GM18873 (cell line): ENCODE measurements around the gene PPFIBP1.
"Not testable (repeated sequence)": the region's sequence is repeated elsewhere in the genome, so short reads cannot be mapped to it uniquely, and the experiment has no call there.

Source experiments
- ATAC-seq: cut with Tn5 transposase; IDR thresholded peaks from one replicate; pipeline ENCODE4 v1.9.1; 2021; ENCODE audit warnings: mild to moderate bottlenecking, moderate library complexity, moderate number of reproducible peaks; ENCODE audit not compliant: unreplicated experiment, low FRiP score

The PPFIBP1 gene

DNA sequence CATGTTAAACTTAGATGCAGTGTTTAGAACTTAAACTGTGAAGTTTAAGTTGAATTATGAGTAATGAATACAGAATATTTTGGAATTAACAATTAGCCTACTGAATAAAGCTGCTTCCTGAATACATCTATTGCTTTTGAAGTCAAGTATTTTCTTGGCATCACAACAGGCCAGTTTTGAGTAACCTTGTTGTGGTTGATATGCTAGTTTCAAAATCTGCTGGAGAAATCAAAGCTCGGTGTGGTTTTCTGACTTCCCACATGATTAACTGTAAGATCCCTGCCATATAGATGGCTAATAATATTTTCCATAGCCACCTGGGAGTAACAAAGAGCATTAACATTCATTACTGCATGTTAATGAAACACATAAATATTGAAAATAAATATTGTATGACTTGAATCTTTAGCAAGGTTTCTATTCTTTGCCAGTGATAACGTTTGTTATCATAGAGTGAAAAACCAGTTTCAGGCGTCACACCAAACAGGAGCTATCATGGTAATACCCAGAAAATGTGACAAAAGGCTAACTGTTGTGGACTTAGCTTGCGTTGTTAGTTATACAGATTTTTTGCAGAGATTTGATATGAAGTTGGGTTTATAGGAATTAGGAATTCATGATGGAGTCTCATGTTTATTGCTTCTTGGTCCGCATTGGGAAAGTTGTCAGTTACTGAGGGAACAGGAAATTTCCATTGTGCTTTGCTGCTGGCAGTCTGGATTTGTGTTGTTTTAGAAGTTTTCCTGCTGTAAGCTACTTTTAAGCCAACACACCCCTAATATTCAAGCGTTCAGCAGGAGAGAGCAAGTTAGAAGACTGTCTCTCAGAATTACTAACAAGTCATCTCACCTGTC, 32.1 kb downstream of the PPFIBP1 start:
- no peak for ATAC-seq

DNA sequence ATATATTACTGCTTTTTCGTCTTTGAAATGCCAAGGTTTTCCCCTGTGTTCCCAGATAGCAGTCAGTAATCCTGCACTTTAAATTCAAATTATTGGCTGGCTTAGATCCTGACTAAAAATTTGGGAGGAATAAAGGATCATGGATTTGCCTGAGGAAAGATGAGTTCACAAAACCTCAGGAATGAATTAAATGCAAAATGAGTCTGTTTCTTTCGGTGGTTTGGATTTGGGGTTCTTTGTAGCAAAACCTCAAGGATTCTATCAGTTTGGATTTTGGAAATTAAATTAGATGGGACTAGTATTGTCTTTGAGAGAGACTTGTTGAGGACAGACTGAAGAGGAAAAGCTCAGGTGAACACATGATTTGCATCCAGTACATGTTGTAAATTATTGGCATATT, 36.1 kb downstream of the PPFIBP1 start:
- ATAC-seq: no peak

DNA sequence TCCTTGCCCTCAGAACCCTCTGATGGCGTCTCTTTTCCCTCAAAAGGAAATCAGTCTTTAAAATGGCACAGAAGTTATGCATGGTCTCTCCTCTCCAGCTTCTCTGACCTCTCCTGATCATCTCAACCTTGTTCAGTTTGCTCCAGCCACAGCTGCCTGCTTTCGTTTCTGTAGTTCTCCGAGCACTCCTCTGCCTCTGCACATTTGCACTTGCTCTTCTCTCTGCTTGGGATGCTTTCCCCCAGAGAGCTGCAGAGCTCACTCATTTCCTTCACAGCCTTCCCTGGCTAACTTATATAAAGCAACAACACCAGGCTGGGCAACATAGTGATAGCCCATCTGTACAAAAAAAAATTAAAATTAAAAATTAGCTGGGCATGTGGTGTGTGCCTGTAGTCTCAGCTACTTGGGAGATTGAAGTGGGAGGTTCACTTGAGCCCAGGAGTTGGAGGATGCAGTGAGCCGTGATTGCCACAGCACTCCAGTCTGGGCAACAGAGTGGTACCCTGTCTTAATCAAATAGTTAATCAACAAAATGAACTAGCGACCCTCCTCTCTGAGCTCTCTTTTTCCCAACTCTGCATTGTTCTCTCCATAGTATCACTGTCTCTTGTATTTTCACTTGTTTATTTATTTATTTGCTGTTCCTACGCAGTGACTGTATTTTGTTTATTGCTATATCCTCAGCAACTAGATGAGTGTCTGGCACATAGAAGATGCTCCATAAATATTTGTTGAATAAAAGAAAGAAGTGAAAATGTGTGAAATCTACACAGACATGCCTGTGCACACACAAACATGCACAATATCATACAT, 37.7 kb downstream of the PPFIBP1 start:
- ATAC-seq: no peak

DNA sequence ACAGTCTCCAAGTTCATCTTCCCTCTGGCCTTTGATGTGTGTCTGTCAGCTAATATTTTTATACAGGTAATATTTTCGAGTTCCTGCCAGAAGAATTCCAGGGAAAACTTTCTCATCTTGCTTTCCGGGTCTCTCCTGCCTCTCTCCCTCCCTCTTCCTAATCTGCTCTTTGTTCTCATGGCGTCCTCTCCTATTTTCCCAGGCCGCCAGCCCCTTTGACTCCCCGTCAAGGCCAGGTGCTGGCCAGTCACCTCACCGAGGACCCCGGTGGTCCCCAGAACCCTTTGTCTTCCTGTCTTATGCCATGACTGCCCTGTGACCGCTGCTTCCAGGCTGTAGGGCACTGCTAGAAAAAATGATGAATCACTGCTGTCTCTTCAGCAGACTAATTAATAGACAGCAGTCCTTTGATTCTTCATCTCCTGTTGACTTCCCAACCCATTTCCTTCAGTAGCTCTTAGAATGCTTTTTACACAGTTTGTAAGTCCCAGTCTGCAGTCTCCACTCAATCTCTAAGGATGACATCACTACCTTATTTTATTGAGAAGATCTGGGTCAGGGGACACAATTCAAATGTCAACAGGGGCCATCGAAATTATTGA, 40.7 kb downstream of the PPFIBP1 start:
- no peak for ATAC-seq

DNA sequence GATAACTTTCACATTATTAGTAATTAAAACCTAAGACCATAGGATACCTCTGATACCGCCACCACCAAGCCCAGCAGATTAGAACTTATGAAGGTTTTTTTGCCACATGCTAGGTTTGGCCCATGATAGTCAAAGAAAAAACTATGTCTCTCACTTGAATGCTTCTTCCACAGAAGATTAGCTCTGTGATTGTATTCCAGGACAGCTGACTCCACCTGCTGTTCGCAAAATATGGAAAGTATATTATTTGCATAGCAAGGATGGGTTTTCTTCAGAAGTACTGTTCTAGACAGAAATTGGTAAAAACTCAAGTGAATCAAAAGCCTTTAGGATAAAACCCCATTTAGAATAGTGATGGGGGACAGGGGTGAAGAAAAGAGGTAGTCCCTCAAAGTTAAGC, 42.2 kb downstream of the PPFIBP1 start:
- no peak for ATAC-seq

DNA sequence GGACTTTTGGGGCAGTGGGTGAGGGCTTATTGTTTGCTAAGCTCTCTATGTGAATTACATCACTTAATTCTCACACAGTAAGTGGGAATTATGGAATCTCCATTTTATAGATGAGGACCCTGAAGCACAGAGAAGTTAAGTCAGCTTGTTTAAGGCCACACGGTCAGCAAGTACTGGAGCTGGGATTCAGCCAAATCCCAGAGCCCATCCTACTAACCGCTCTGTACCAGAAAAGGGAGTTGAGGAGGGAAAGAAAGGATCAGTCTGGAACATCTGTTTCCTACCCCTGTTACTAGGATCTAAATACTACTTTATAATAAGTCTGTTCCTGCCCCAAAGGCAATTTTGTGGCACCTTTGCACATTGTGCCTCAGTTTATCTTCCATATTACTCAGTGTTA, 42.6 kb downstream of the PPFIBP1 start:
- ATAC-seq: no peak

DNA sequence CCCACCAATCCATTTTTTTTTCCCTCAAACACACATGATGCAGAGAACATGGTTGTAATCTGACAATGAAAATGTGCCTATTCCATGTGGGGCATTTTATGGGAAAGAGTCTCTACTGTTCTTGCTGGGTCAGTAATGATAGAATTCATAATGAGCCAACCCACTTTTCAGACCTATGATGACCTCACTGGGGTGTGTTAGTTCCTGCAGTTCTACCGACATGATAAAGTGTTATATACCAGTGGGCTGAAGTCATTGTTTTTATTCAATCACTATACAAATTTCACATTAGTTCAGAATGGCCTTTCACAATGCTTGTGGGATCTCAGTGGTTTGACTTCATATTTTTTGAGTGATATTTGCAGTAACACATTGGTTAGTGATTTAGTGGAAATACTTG, 47.5 kb downstream of the PPFIBP1 start:
- no peak for ATAC-seq

DNA sequence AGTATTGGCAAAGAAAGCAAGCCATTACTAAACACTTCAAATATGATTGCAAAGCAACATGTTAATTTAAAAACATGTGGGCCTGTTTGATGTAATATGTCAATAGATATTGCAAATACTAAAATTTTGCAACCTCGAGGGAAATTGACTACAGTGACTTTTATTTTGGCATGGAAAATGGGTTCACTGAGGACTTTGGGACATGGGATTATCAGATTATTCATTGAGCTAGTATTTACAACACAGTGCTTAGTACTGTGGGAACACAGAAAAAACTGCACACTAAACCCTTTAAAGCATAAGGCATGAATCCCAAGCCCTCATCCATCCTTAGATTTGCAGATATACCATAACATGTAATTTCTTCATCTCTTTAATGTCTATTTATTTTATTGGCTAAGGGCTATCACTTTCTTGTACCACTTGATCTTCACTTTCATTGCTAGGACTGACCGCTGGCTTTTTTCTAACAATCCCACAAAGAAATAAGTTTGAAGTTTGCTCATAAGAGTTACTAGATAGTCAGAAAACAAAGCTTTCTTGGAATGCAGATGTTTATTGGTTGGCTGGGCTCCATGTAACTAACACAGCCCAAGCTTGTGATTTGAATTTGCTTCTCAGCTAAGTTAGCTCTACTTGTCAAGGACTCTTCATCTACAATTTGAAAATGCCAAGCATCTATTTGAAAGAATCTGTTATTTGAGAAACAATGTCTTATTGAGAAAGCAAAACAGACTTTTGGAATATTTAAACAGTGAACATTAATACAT, 48.7 kb downstream of the PPFIBP1 start:
- no peak for ATAC-seq

DNA sequence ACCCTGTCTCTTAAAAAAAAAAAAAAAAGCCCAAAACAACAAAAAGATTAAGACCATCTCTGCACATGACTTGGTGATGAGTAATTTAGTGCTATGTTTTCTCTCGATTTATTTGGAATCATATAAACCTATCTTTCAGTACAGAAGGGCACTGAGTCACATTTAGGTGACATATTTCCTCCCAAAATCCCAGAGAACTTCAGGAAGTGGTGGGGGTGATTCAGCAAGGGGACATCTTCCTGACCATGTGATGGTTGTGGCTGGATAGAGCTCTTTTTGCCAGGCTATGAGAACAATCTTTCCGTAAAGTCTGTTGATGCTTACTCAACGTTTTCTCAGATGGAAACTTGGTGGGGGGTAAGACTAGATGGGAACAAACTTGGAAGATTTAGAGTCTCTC, 50.0 kb downstream of the PPFIBP1 start:
- no peak for ATAC-seq

DNA sequence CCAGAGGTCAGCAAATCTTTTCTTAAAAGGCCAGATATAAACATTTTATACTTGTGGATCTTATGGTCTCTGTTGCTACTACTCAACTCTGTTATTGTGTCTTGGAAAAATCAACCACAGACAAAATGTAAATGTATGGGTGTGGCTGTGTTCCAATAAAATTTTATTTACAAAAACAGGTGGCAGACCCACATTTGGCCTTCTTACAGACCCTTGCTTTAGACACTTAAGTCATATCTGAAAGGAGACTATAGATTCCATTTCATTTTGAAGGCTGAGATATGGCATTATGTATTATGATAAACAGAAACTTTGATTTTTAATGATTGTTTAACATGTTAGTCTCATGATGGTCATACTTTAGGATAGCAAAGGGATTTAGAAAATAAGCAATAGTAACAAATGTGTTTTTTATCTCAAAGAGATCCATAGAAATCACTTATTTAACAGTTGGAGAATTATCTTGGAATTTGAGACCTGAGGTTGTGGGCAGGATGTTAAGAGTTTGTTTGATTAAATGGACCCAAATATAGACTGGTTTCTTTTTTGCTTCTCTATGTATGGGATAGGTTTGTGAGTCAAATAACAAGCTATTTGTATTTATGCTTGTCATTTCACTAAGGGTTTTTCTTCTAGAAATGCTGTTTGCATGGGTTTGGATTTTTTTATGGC, 51.2 kb downstream of the PPFIBP1 start:
- ATAC-seq: no peak

DNA sequence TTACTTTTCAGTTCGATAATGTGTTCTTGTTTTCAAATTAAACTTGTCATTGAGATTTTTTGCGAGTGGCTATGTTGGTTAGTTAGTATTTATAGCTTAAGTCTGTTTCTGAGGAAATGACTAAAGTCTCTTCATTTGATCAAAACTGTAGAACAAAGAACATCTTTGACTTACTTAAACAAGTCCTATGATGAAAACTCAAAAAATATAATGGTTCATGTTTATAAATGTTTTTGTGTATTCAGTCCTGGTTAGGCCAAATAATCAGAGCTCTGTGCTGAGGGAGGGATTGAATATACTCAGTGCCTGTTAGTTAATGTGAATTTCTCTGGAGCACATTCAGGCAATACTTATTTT, 51.7 kb downstream of the PPFIBP1 start:
- ATAC-seq: no peak

DNA sequence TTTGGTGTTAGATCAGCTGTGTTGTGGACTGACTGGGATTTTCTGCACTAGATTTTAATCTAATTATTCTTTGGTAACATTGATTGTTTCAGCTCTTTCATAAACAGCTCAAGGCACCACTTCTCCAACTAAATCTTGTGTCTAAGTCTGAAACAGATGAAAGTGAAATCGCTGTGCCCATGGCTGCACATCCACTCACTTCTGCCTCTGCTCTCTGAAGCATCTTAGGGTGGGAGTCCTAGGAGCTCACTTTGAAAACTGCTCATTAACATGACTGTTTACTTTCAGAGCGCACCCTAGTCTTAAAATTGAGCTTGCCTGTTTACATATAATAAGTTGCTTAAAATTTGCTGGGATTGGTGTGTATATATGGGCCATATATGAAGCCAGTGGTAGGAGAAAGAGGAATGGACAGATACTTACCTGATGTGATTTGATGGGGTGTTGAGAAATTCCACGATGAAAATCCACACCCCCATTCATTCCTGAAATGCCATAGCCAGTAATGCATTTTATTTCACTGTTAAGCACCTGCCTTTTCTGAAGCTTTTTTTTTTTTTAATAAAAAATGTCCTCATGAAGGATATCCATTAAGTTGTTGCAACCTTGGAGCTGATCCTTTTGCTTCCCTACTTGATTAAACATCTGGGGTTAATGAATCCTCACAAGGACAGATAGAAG, 52.8 kb downstream of the PPFIBP1 start:
- no peak for ATAC-seq

DNA sequence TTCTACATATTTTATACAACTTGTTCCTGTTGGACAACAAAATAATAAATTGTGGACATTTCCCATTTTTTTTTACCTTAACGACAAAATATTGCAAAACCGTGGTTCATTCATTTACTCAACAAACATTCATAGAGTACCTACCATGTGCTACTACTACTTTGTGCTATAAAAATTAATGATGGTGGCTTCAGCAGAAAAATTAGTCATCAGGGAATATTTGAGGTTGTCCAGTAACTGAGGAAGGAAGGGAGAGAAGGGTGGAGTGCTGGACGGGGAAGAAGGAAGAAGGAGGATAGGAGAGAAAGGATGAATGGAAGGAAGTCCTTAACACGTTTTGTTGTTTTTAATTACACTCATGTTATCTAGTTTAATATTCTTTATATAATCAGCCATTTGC, 53.7 kb downstream of the PPFIBP1 start:
- ATAC-seq: no peak

DNA sequence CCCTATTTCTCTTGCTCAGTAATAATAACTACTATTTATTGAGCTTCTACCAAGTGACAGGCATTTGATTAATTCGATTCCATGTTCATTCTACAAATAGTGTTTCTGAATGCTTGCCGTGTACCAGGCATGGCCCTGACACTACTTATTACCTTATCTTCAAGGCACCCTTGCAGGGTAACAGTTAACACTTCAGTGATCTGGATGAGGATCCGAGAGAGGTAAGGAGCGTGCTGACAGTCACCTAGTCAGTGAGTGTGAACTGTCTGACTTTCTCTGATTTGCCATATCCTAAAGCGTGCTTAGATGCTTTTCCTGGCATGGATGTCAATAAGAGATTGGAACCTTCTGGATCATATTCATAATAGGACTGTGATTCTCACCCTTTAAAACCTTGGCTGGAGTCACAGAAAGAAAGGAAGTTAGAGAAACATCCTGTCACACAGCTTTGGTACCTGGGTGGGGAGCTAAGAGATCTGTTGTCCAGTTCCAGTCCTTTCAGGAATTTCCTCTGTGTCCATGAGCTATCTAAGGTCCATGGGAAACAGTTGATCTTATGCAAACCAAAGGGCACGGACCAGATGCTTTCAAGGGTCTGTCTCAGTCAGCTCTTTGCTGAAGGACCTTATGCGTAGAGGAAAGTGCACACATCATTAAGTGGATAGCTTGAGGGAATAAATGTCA, 54.8 kb downstream of the PPFIBP1 start:
- ATAC-seq: no peak

DNA sequence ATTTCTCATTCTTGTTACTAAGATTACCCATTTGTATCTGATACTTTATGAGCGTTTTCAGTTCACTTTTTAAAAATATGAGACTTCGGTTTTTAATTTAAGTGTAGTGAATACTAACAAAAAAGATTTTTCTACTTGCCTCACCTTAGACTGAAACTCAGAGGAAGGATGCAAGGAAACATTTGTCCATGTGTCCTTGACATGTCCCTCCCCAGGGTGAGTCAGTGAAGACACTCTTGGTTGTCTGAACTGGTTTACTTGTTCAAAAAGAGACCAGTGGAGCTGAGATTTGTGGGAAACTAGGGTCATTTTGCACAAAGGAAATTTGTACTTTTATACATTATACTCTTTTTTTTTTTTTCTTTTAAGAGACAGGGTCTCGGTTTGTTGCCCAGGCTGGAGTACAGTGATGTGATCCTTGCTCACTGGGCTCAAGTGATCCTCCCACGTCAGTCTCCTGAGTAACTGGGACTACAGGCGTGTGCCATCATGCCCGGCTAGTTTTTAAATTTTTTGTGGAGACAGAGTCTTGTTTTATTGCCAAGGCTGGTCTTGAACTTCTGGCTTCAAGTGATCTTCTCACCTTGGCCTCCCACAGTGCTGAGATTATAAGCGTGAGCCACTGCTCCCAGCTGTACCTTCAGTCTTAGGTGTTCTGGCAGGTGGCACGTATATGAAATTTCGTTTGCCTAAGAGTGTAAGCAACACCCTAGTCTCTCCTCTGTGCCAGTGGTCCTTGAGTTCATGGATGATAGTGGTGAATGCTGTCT, 56.7 kb downstream of the PPFIBP1 start:
- no peak for ATAC-seq

DNA sequence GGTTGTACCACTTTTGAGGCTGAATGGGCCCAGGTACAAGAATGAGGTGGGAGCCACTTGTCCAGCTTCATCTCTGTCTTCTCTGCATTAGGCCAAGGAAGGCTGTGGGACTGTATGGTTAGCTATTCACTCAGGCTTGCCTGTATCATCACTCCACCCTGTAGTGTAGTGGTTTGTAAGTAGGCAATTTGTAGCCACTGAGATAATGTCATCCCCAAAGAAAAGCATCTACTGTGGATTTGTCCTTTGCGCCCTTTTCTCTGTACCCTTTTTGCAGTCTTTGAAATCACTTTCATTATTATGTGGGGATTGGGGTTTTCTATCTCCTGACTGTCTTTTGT, 57.3 kb downstream of the PPFIBP1 start:
- ATAC-seq: not testable (repeated sequence)

DNA sequence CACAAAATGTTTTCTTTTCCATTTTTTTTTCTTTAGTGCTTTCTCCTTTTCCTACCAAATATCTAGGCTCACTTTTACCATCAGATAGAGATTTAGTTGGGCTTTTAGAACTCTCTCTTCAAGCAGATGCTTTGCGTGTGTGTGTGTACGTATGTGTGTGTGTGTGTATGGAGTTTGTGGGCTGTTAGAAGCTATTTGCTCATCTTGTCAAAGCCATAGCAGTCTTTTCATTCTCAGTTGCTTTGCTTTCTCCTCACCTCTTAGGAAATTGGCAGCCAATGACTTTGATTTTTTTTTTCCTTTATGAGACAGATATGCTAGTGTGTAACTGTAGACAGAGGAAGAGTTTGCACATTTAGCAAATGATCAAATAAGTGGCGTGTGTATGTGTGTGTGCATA, 57.8 kb downstream of the PPFIBP1 start:
- ATAC-seq: not testable (repeated sequence)

DNA sequence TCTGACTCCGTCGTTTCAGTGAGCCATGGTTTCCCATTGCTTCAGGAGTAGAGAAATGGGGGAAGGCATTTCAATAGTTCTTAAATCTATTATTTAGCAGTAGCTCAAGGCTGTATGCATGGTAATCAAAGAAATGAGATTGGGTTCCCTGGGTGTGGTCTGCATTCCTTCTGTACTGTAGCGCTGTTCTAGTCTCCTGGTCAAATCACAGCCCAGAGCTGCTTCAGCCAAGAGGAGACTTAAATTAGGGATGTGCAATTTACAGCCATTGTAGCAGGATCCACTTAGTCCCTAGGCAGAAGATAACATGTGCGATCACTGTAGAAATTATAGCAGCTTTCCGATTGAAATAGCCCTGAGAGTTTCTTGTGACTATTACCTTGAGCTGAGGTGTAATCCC, 58.4 kb downstream of the PPFIBP1 start:
- ATAC-seq: not testable (repeated sequence)
